ENCODE results near the gene FGR. TPM values are rescaled to one million over a fixed set of nuclear protein-coding genes. Genes with fewer than 3 reads are reported as not detected.
A peak's percentile ranks its signal among the peaks of the same experiment; 100 is the strongest.

Gene FGR
- polyA plus RNA-seq, 1 donor (not counting 4 experiments of a cell fraction or from before 2014, with no cell fraction given) = 0.04 TPM

GRCh38 chr1:27572019-27572678 is 62.8 kb downstream of the FGR start:
- Histone ChIP-seq H4K20me1 (ENCODE audit: control insufficient read depth, extremely low read depth, insufficient read depth, low read length) (no peaks in the 10 kb centered on the region), H3K27me3 (ENCODE audit: control insufficient read depth, extremely low read depth, insufficient read depth, low read length) (no peaks in the 10 kb centered on the region), H3K27ac (ENCODE audit: control insufficient read depth, insufficient read depth, low read length) (peak overlapping the region; percentile 7), H3K9me3 (ENCODE audit: control insufficient read depth, low read depth, low read length) (no peaks in the 10 kb centered on the region), H3K4me1 (ENCODE audit: control insufficient read depth, extremely low read depth, insufficient read depth, low read length) (peaks cover 73% of the 10 kb centered on the region), H3K9ac (ENCODE audit: control insufficient read depth, extremely low read depth, insufficient read depth, low read length) (peak overlapping the region; percentile 13), H3K79me2 (ENCODE audit: control insufficient read depth, insufficient read depth, low read length) (peaks cover 36% of the 10 kb centered on the region), H3K4me2 (ENCODE audit: control insufficient read depth, extremely low read depth, insufficient read depth, low read depth, low read length) (no peak overlapping the region), H3K9me1 (ENCODE audit: control insufficient read depth, extremely low read depth, insufficient read depth, low read length) (no peaks in the 10 kb centered on the region), H3K36me3 (ENCODE audit: control insufficient read depth in 2 of 2, extremely low read depth in 1 of 2, insufficient read depth in 2 of 2, low read length in 2 of 2) (peaks cover 0 to 6% of the 10 kb centered on the region in 2 experiments), H3K4me3 (ENCODE audit: control insufficient read depth in 2 of 3, extremely low read depth in 1 of 3, insufficient read depth in 2 of 3, low read depth in 1 of 3, low read length in 3 of 3) (no peak overlapping the region), H2AFZ (ENCODE audit: control insufficient read depth, low read length) (no peak overlapping the region)
- TF ChIP-seq EZH2 (IDR thresholded peaks at IDR 0.05; ENCODE audit: low read length) (no peak), CTCF (optimal IDR thresholded peaks at IDR 0.05 in 1 of 3, IDR thresholded peaks at IDR 0.05 in 1 of 3, conservative IDR thresholded peaks at IDR 0.05 in 1 of 3; ENCODE audit: extremely low read depth in 1 of 3, insufficient read depth in 2 of 3, low read length in 3 of 3) (no peak)
- FAIRE-seq (no peak), DNase-seq (ENCODE audit: low read depth, low spot score) (no peak)
- dilution Hi-C loops (cut with MboI; ENCODE audit: extremely low pct_ligation_motif_present, low sequenced_read_pairs) = no loop called here

GRCh38 chr1:27571439-27572018 is 63.5 kb downstream of the FGR start:
- DNase-seq (ENCODE audit: low read depth, low spot score) (no peak), FAIRE-seq (no peak)
- TF ChIP-seq CTCF (optimal IDR thresholded peaks at IDR 0.05 in 1 of 3, IDR thresholded peaks at IDR 0.05 in 1 of 3, conservative IDR thresholded peaks at IDR 0.05 in 1 of 3; ENCODE audit: extremely low read depth in 1 of 3, insufficient read depth in 2 of 3, low read length in 3 of 3) (no peak), EZH2 (IDR thresholded peaks at IDR 0.05; ENCODE audit: low read length) (no peak)
- Histone ChIP-seq H3K4me3 (ENCODE audit: control insufficient read depth in 2 of 3, extremely low read depth in 1 of 3, insufficient read depth in 2 of 3, low read depth in 1 of 3, low read length in 3 of 3) (no peak overlapping the region), H3K9ac (ENCODE audit: control insufficient read depth, extremely low read depth, insufficient read depth, low read length) (no peak overlapping the region), H3K79me2 (ENCODE audit: control insufficient read depth, insufficient read depth, low read length) (peaks cover 32% of the 10 kb centered on the region), H3K9me1 (ENCODE audit: control insufficient read depth, extremely low read depth, insufficient read depth, low read length) (no peaks in the 10 kb centered on the region), H3K4me2 (ENCODE audit: control insufficient read depth, extremely low read depth, insufficient read depth, low read depth, low read length) (no peak overlapping the region), H4K20me1 (ENCODE audit: control insufficient read depth, extremely low read depth, insufficient read depth, low read length) (no peaks in the 10 kb centered on the region), H3K27me3 (ENCODE audit: control insufficient read depth, extremely low read depth, insufficient read depth, low read length) (no peaks in the 10 kb centered on the region), H3K4me1 (ENCODE audit: control insufficient read depth, extremely low read depth, insufficient read depth, low read length) (peaks cover 75% of the 10 kb centered on the region), H3K27ac (ENCODE audit: control insufficient read depth, insufficient read depth, low read length) (peak overlapping the region; percentile 7), H3K9me3 (ENCODE audit: control insufficient read depth, low read depth, low read length) (no peaks in the 10 kb centered on the region), H3K36me3 (ENCODE audit: control insufficient read depth in 2 of 2, extremely low read depth in 1 of 2, insufficient read depth in 2 of 2, low read length in 2 of 2) (peaks cover 0 to 6% of the 10 kb centered on the region in 2 experiments), H2AFZ (ENCODE audit: control insufficient read depth, low read length) (no peak overlapping the region)
- dilution Hi-C loops (cut with MboI; ENCODE audit: extremely low pct_ligation_motif_present, low sequenced_read_pairs) = no loop called here

Data from keratinocyte (primary cell).